ENCODE measurements around the gene AADACL4. TPM values are rescaled to one million over a fixed set of nuclear protein-coding genes. Genes with fewer than 3 reads are reported as not detected.

AADACL4 gene
- total RNA-seq, 1 experiment from 2014 or later: not detected

DNA sequence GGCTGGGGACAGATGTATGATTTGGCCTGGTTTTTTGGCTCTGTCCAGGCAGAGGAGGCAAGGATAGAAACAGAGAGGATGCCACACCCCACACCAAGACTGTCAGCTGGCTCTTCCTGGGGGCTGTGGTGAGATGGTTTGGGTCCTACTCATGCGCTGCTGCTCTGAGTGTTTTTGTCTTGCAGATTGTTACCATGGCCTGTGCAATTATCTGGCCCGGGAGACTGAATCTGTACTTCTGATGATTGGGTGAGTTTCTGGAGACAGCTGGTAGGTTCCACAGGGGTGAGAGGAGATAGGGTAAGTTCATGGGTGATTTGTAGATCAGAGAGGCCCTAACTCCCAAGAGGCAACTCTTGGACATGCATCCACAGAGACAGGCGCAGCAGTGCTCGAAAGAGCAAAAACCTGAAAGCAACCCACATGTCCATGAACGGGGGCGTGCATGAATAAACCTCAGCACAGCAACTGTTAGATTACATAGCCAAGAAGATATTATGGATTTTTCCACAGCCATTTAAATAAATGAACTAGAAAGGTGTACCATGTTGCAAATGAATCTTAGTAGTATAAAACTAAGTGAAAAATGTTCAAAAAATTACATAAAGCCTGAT lies 17.8 kb downstream of the AADACL4 start:
- no peak overlapping the region for H3K27ac Mint-ChIP-seq
- H3K36me3 Mint-ChIP-seq (ENCODE audit: insufficient read depth in 1 of 3, low read depth in 3 of 3): peaks cover 0 to 1% (median 0%) of the 10 kb centered on the region in 3 experiments; a peak in 3 of 7 replicates
- H2AFZ ChIP-seq (ENCODE audit: low read length): no peak overlapping the region

More for the DNA sequence above, 17.8 kb downstream of the AADACL4 start:
- no CpG with 5 or more reads among the region's 6 CpGs for WGBS (ENCODE audit: extremely low coverage, insufficient read length, low lambda C conversion rate)
- no peak overlapping the region for H2BK12ac ChIP-seq (ENCODE audit: insufficient read length, low read depth, low read length)
- H3K14ac ChIP-seq (ENCODE audit: insufficient read depth, low read length): no peak overlapping the region
- no peak overlapping the region for H3K23ac ChIP-seq (ENCODE audit: insufficient read length, low read depth, low read length)
- H4K5ac ChIP-seq (ENCODE audit: insufficient read length, low read depth, low read length): no peak overlapping the region
- no peaks in the 10 kb centered on the region for H3K4me1 ChIP-seq (ENCODE audit: insufficient read depth, low read length)
- H2BK120ac ChIP-seq (ENCODE audit: low read depth, low read length, poor library complexity, severe bottlenecking): no peak overlapping the region
- H3K4me2 ChIP-seq (ENCODE audit: insufficient read depth, insufficient read length, low read length): no peak overlapping the region
- Mint-ChIP-seq H3K4me3 (no peak overlapping the region), H3K27me3 (ENCODE audit: low read depth) (peaks cover 11% of the 10 kb centered on the region), H3K4me1 (peaks cover 7 to 10% of the 10 kb centered on the region in 2 experiments), H3K9me3 (peaks cover 2 to 4% of the 10 kb centered on the region in 2 experiments; a peak in 2 of 5 replicates)
- no peak overlapping the region for H3K9ac ChIP-seq (ENCODE audit: extremely low read depth, insufficient read length, low read length)
- H2BK20ac ChIP-seq (ENCODE audit: low read depth, low read length, poor library complexity, severe bottlenecking): no peak overlapping the region
- no peak overlapping the region for H2AK5ac ChIP-seq (ENCODE audit: insufficient read length, low read length)
- no peak overlapping the region for H3K18ac ChIP-seq (ENCODE audit: insufficient read length, low read depth, low read length)
- H4K20me1 ChIP-seq (ENCODE audit: control insufficient read depth, insufficient read depth, insufficient read length): no peaks in the 10 kb centered on the region
- H3K23me2 ChIP-seq (ENCODE audit: insufficient read length, low read depth, low read length, poor library complexity, severe bottlenecking): no peaks in the 10 kb centered on the region
- TF ChIP-seq CTCF (conservative IDR thresholded peaks at IDR 0.05): no peak
- H2BK5ac ChIP-seq (ENCODE audit: insufficient read length, low read length): no peak overlapping the region
- H3K9me3 ChIP-seq (ENCODE audit: control insufficient read depth, low read depth, low read length): no peaks in the 10 kb centered on the region
- no peaks in the 10 kb centered on the region for H3K79me1 ChIP-seq (ENCODE audit: insufficient read depth, low read depth, low read length, poor library complexity, severe bottlenecking)
- no peak overlapping the region for H4K8ac ChIP-seq (replicated peaks; ENCODE audit: insufficient read length, low read depth, low read length)
- no peak overlapping the region for H3K56ac ChIP-seq (ENCODE audit: insufficient read length, low read depth, low read length)
- no peak overlapping the region for H3K4ac ChIP-seq (ENCODE audit: low read depth, low read length)
- H2BK15ac ChIP-seq (ENCODE audit: low read depth, low read length): no peak overlapping the region
- H3K27ac ChIP-seq (ENCODE audit: insufficient read length, low read depth, low read length): no peak overlapping the region
- no peaks in the 10 kb centered on the region for H3K27me3 ChIP-seq (ENCODE audit: insufficient read depth, low read length)
- H3K79me2 ChIP-seq (ENCODE audit: insufficient read depth, low read length): no peaks in the 10 kb centered on the region
- no peak overlapping the region for H4K91ac ChIP-seq (ENCODE audit: insufficient read length, low read depth, low read length)
- DNase-seq: no peak
- no peak overlapping the region for H3T11ph ChIP-seq (ENCODE audit: low read length)

All from H9 (cell line).